ENCODE data around the gene TLX2. TPM values are rescaled to one million over a fixed set of nuclear protein-coding genes. Genes with fewer than 3 reads are reported as not detected.

Gene TLX2
- total and polyA plus RNA-seq, 8 donors, result 0.08 TPM; not detected in 6

DNA sequence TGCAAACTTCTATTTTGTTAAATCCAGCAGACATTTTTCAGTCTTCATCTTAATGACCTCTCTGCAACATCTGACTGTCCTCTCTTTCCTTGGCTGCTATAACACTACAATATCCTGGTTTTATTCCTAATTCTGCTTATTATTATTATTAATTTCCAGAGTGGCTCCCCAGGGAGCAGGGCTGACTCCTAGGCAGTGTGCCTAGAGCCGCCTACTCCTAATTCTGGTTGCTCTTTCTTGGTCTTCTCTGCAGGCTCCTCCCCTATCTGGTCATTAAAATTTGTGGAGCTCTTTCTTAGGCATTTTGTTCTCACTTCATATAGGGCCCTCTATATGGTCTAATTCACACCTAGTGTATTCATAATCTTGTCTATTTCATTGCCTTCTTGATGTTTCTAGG is 28.7 kb downstream of the TLX2 start:
- no peak overlapping the region for H3K27ac ChIP-seq
- no peaks in the 10 kb centered on the region for H3K36me3 ChIP-seq
- H3K4me3 ChIP-seq, result no peak overlapping the region
- intact Hi-C loops (cut with DNase I), result no loop called here
- no peak for ATAC-seq
- no peaks in the 10 kb centered on the region for H3K9me3 ChIP-seq
- peaks cover 0 to 6% of the 10 kb centered on the region in 2 donors for H3K4me1 ChIP-seq
- TF ChIP-seq, protein P1, sequence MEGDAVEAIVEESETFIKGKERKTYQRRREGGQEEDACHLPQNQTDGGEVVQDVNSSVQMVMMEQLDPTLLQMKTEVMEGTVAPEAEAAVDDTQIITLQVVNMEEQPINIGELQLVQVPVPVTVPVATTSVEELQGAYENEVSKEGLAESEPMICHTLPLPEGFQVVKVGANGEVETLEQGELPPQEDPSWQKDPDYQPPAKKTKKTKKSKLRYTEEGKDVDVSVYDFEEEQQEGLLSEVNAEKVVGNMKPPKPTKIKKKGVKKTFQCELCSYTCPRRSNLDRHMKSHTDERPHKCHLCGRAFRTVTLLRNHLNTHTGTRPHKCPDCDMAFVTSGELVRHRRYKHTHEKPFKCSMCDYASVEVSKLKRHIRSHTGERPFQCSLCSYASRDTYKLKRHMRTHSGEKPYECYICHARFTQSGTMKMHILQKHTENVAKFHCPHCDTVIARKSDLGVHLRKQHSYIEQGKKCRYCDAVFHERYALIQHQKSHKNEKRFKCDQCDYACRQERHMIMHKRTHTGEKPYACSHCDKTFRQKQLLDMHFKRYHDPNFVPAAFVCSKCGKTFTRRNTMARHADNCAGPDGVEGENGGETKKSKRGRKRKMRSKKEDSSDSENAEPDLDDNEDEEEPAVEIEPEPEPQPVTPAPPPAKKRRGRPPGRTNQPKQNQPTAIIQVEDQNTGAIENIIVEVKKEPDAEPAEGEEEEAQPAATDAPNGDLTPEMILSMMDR (IDR thresholded peaks at IDR 0.05), result no peak
- DNase-seq, result no peak
- no peaks in the 10 kb centered on the region for H3K27me3 ChIP-seq

DNA sequence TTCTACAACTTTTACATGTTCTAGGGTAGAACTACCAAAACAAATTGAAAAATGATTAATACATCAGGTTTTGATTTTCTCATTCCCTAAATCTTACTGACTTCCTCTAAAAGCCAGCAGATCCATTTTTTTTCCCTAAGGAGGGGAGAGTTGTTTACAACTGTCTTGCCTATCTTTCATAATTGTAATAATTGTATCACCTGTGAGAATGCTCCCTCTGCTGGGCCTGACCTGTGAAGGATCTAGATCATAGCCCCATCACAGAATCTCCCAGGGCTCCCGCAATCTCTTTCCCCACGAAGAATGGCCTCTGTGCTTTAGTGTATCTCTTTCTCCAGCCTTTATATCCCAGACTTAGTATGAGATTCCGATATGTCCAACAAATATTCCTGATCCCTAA is 30.4 kb downstream of the TLX2 start:
- DNase-seq (no peak), ATAC-seq (no peak)
- TF ChIP-seq, protein P1 (IDR thresholded peaks at IDR 0.05), result no peak
- H3K27me3 ChIP-seq, result no peaks in the 10 kb centered on the region
- no peak overlapping the region for H3K27ac ChIP-seq
- intact Hi-C loops (cut with DNase I), result no loop called here
- no peak overlapping the region for H3K4me3 ChIP-seq
- no peaks in the 10 kb centered on the region for H3K9me3 ChIP-seq
- peaks cover 0 to 19% of the 10 kb centered on the region in 2 donors for H3K4me1 ChIP-seq
- H3K36me3 ChIP-seq, result no peaks in the 10 kb centered on the region

DNA sequence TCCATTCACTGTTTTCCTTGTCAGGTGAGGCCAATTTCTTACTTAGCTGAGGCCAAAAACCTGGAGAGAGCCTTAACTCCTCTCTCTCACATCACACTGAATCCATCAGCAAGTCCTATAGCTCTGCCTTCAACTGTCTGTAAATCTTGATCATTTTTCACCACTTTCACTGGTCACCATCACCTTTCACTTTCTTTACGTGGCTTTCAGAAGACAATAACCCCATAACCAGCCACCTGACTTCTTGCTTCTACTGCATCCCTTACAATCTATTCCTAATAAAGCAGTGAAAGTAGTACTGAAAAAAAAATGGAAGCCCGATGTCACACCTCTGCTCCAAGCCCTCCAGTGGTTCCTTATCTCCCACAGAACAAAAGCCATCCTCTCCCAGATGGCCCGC is 31.8 kb downstream of the TLX2 start:
- intact Hi-C loops (cut with DNase I), result no loop called here
- no peaks in the 10 kb centered on the region for H3K9me3 ChIP-seq
- H3K27ac ChIP-seq, result no peak overlapping the region
- H3K4me3 ChIP-seq, result no peak overlapping the region
- H3K4me1 ChIP-seq, result peaks cover 0 to 24% of the 10 kb centered on the region in 2 donors
- no peaks in the 10 kb centered on the region for H3K36me3 ChIP-seq
- no peak for ATAC-seq
- no peaks in the 10 kb centered on the region for H3K27me3 ChIP-seq
- TF ChIP-seq, protein P1 (IDR thresholded peaks at IDR 0.05), result no peak
- DNase-seq, result no peak

DNA sequence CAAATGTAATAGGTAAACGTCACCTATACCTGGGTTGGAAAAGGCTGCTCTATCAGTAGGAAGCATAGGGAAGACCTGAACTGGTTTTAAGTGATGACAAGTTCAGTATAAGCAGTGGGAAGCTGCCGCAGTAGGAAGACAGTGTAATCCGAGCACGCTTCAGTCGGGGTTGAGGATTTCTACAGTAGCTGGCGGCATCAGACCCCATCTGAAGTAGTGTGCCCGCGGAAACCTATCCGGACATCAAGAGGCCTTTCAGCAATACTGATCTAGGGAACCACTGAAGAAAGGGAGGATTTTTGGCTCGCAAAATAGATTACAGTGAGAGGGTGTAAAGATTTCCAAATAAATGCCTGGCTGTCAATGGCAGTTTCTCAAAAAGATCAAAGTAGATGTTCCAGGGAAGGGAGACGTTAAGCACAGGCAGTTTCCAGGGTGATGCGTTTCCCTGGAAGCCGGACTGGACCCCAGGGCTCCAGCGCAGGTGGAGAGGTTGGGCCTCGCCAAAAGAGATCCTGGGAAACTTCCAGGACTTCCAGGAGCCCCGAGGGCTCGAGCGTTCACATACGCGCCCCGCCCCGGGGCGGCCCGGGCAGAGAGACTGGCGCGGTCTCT is 34.1 kb downstream of the TLX2 start:
- Histone ChIP-seq H3K4me1 (peaks cover 5 to 29% of the 10 kb centered on the region in 2 donors), H3K27ac (peak overlapping the region; percentile 30 to 50), H3K4me3 (peak overlapping the region; percentile 59 to 60), H3K9me3 (no peaks in the 10 kb centered on the region), H3K27me3 (no peaks in the 10 kb centered on the region), H3K36me3 (no peaks in the 10 kb centered on the region)
- ATAC-seq (no peak), DNase-seq (peak in 1 of 4 donors; percentile 13)
- TF ChIP-seq, protein P1 (IDR thresholded peaks at IDR 0.05), result no peak
- intact Hi-C loops (cut with DNase I), result no loop called here

DNA sequence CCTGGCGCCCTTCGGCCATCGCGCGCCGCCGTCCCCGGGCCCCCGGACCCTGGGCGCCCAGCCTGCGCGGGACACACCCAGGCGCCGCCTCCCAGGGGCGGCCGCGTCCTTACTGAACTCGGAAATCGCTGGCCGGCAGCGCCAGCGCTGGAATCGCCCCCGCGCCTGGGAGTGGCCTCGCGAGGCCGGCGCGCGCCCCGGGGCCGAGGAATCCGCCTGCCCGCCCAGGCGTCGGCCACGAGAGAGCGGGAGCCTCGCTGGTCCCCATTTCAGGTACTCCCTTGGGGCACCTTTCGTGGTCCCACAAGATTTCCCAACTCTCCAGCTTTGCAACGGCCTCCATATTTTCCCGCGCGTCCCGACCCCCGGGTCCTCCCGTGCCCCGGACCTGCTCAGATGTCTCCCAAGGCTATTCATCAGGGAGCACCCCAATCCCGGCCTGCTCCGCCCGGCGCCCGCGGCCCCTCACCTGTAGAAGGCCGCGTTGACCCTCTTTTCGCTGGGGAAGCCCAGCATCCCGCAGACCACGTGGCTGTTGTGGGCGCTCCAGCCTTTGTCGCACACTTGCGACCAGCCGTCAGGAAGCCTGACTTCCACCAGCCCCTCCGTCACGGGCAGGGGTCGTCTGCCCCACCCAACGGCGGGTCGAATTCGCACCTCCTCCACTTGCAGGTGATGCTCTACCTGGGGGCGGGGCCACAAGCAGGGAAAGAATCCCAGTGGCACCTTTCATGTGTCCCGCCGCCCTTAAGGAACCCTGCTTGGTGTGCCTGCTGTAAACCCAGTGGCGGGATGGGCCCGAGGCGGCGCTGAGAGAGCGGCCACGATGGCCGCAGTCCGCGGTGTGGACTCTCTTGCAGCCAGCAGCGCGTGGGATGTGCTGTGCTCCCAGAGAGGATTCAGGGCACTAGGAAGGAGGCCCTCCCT is 34.9 kb downstream of the TLX2 start:
- ATAC-seq (peak; percentile 91), DNase-seq (peak in 3 of 4 donors; percentile 72 to 92 (median 74))
- intact Hi-C loops (cut with DNase I), result no loop called here
- peak overlapping the region; percentile 30 to 50 for H3K27ac ChIP-seq
- H3K4me1 ChIP-seq, result peaks cover 8 to 34% of the 10 kb centered on the region in 2 donors
- H3K4me3 ChIP-seq, result peak overlapping the region; percentile 59 to 60
- no peaks in the 10 kb centered on the region for H3K9me3 ChIP-seq
- no peaks in the 10 kb centered on the region for H3K36me3 ChIP-seq
- H3K27me3 ChIP-seq, result no peaks in the 10 kb centered on the region
- TF ChIP-seq, protein P1 (IDR thresholded peaks at IDR 0.05), result no peak

All from left lung (tissue), 10 donors.